GM23338 (cell line): ENCODE data around the gene CCDC167. TPM values are rescaled to one million over a fixed set of nuclear protein-coding genes. Genes with fewer than 3 reads are reported as not detected.

Source experiments
- ATAC-seq: fragments of 200-7000 bp; cut with Tn5 transposase; 3 replicates; pipeline ENCODE4 v1.9.1; 2020
- DNase-seq: peaks from one replicate; pipeline ENCODE4 v3.0.0-alpha.2; 2015; ENCODE audit warnings: low spot score
- H2AFZ ChIP-seq: fragments of 200-600 bp; sonication (generic); 2 replicates; pipeline ENCODE4 v1.8.0; 2016; ENCODE audit warnings: antibody characterized with exemption, mild to moderate bottlenecking, moderate library complexity
- H3F3A ChIP-seq: fragments of 200-600 bp; sonication (generic); replicated peaks from 2 replicates; pipeline ENCODE4 v1.8.0; 2017; ENCODE audit warnings: antibody characterized with exemption, mixed run types, low read depth
- H3K27ac ChIP-seq: fragments of 200-600 bp; sonication (generic); 2 replicates; pipeline ENCODE4 v1.6.1; 2016; ENCODE audit warnings: low read depth
- H3K27me3 ChIP-seq: fragments of 200-600 bp; sonication (generic); 2 replicates; pipeline ENCODE4 v1.8.0; 2016; ENCODE audit warnings: mild to moderate bottlenecking, mixed run types, moderate library complexity; ENCODE audit not compliant: insufficient read depth
- H3K36me3 ChIP-seq: fragments of 200-600 bp; sonication (generic); 2 replicates; pipeline ENCODE4 v1.8.0; 2016; ENCODE audit warnings: mild to moderate bottlenecking; ENCODE audit not compliant: insufficient read depth
- H3K4me1 ChIP-seq: fragments of 200-600 bp; sonication (generic); 2 replicates; pipeline ENCODE4 v1.8.0; 2016; ENCODE audit warnings: mild to moderate bottlenecking, moderate library complexity; ENCODE audit not compliant: insufficient read depth
- H3K4me2 ChIP-seq: fragments of 200-600 bp; sonication (generic); 2 replicates; pipeline ENCODE4 v1.7.1; 2017; ENCODE audit warnings: mixed run types
- H3K4me3 ChIP-seq: fragments of 200-600 bp; sonication (generic); 2 replicates; pipeline ENCODE4 v1.6.1; 2016; ENCODE audit warnings: mixed run types
- H3K79me2 ChIP-seq: fragments of 200-600 bp; sonication (generic); replicated peaks from 2 replicates; pipeline ENCODE4 v1.8.0; 2017; ENCODE audit warnings: mild to moderate bottlenecking; ENCODE audit not compliant: insufficient read depth
- H3K9me2 ChIP-seq: fragments of 200-600 bp; sonication (generic); 2 replicates; pipeline ENCODE4 v1.8.0; 2017; ENCODE audit not compliant: insufficient read depth
- H4K20me1 ChIP-seq: fragments of 200-600 bp; sonication (generic); replicated peaks from 2 replicates; pipeline ENCODE4 v1.8.0; 2017; ENCODE audit warnings: mild to moderate bottlenecking; ENCODE audit not compliant: insufficient read depth
- H3K27ac Mint-ChIP-seq: 2 replicates; pipeline ENCODE4 v1.8.0; 2020; ENCODE audit warnings: inconsistent platforms, mild to moderate bottlenecking, moderate library complexity, mixed read lengths
- H3K27me3 Mint-ChIP-seq: 3 replicates; pipeline ENCODE4 v1.8.0; 2022; ENCODE audit warnings: low read depth, mild to moderate bottlenecking, moderate library complexity, mixed read lengths, inconsistent platforms; ENCODE audit not compliant: insufficient read depth, poor library complexity
- H3K36me3 Mint-ChIP-seq: 3 replicates; pipeline ENCODE4 v1.8.0; 2021; ENCODE audit warnings: low read depth, mild to moderate bottlenecking, inconsistent platforms, moderate library complexity, mixed read lengths
- H3K4me1 Mint-ChIP-seq: 3 replicates; pipeline ENCODE4 v1.8.0; 2020; ENCODE audit warnings: mild to moderate bottlenecking, inconsistent platforms, mixed read lengths
- H3K4me3 Mint-ChIP-seq: 3 replicates; pipeline ENCODE4 v1.8.0; 2021; ENCODE audit warnings: moderate library complexity, mild to moderate bottlenecking, inconsistent platforms, mixed read lengths
- H3K9me3 Mint-ChIP-seq: 3 replicates; pipeline ENCODE4 v1.8.0; 2020; ENCODE audit warnings: moderate library complexity, mild to moderate bottlenecking, inconsistent platforms, mixed read lengths
- CREB1 ChIP-seq: fragments of 250-450 bp; sonication (Bioruptor Pico); IDR thresholded peaks from 2 replicates; pipeline ENCODE4 v1.5.0; 2020; ENCODE audit warnings: low read depth, mild to moderate bottlenecking, moderate library complexity
- CTCF ChIP-seq, 2 experiments: fragments of 200-600 bp in 1 of 2; sonication (generic) in 1 of 2; conservative IDR thresholded peaks; 2 replicates each; pipeline versions ENCODE4 v1.5.1 to v1.6.1; 2016 to 2017; ENCODE audit warnings: antibody characterized with exemption in 2 of 2, low read depth in 2 of 2, mild to moderate bottlenecking in 2 of 2, moderate library complexity in 1 of 2
- ETS1 ChIP-seq: IDR thresholded peaks from 2 replicates; pipeline ENCODE4 v1.6.1; 2016; ENCODE audit warnings: antibody characterized with exemption
- EZH2 ChIP-seq: fragments of 200-600 bp; sonication (generic); IDR thresholded peaks from one replicate; pipeline ENCODE4 v1.8.0; 2017; ENCODE audit warnings: antibody characterized with exemption, mild to moderate bottlenecking, low read depth; ENCODE audit not compliant: unreplicated experiment
- EZH2phosphoT487 ChIP-seq: fragments of 200-600 bp; sonication (generic); IDR thresholded peaks from one replicate; pipeline ENCODE4 v1.8.1; 2018; ENCODE audit warnings: antibody characterized with exemption; ENCODE audit not compliant: unreplicated experiment
- JUNB ChIP-seq: IDR thresholded peaks from one replicate; pipeline ENCODE4 v1.6.1; 2016; ENCODE audit warnings: antibody characterized with exemption; ENCODE audit not compliant: unreplicated experiment
- NANOG ChIP-seq: IDR thresholded peaks from 2 replicates; pipeline ENCODE4 v1.6.1; 2016; ENCODE audit warnings: antibody characterized with exemption, borderline replicate concordance
- POLR2AphosphoS5 ChIP-seq: IDR thresholded peaks from 2 replicates; pipeline ENCODE4 v1.6.1; 2016; ENCODE audit warnings: antibody characterized with exemption, low read depth
- REST ChIP-seq: IDR thresholded peaks from one replicate; pipeline ENCODE4 v1.6.1; 2018; ENCODE audit warnings: antibody characterized with exemption; ENCODE audit not compliant: unreplicated experiment
- STAT1 ChIP-seq: IDR thresholded peaks from one replicate; pipeline ENCODE4 v1.6.1; 2016; ENCODE audit warnings: antibody characterized with exemption; ENCODE audit not compliant: unreplicated experiment
- ZNF114 ChIP-seq: fragments of 250-450 bp; sonication (Bioruptor Pico); IDR thresholded peaks from 2 replicates; pipeline ENCODE4 v1.5.0; 2020; ENCODE audit warnings: mild to moderate bottlenecking, moderate library complexity
- ZNF331 ChIP-seq: fragments of 250-450 bp; sonication (Bioruptor Pico); IDR thresholded peaks from 2 replicates; pipeline ENCODE4 v1.5.0; 2020; ENCODE audit warnings: low read depth, mild to moderate bottlenecking, moderate library complexity
- polyA plus RNA-seq: library from polyadenylated mRNA; unstranded; fragments of >200 nt; fragmentation: Nextera tagmentation; extraction: Ambion mirVana; gene quantifications from 2 replicates; pipeline ENCODE4 v1.2.1, GENCODE V29; 2016
- total RNA-seq: library from RNA; depleted of rRNA; stranded (reverse); fragments of >200 nt; shearing (Covaris generic); gene quantifications from 2 replicates; pipeline ENCODE4 v1.2.3, GENCODE V29; 2014
- TF ChIP-seq, protein P1 (sequence below): fragments of 250-450 bp; sonication (Bioruptor Pico); IDR thresholded peaks from 2 replicates; pipeline ENCODE4 v1.5.0; 2020; ENCODE audit warnings: mild to moderate bottlenecking, moderate library complexity

The CCDC167 gene
- total and polyA plus RNA-seq, 2 experiments from 2014 or later = 17.6 to 21.4 TPM

DNA sequence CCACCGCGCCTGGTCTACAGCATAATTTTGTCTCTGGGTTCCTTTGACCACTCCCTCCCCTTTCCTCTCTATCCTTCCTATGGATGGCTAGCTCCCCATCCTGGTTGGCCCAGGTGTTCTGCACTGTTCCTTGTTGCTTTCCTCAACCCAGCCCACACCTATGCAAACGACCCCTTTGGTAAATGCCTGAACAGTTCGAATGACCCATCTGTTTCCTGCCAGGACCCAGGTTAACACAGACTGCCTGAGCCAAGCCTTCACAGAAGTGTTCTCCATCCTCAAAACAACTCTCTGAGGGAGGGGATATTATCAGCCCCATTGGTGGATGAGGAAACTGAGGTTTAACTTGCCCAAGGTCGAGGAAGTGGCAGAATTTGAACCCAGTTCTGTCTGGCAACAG is 44.8 kb upstream of the CCDC167 start:
- H3K36me3 Mint-ChIP-seq = no peaks in the 10 kb centered on the region
- H3F3A ChIP-seq = no peaks in the 10 kb centered on the region; the same call in 1 of the 2 replicates
- no peaks in the 10 kb centered on the region for H3K79me2 ChIP-seq
- no peaks in the 10 kb centered on the region for H3K27me3 ChIP-seq
- peaks cover 13% of the 10 kb centered on the region for H3K4me1 Mint-ChIP-seq
- H3K9me3 Mint-ChIP-seq = no peaks in the 10 kb centered on the region
- H3K4me3 ChIP-seq = no peak overlapping the region
- H3K4me1 ChIP-seq = no peaks in the 10 kb centered on the region; the same call in 1 of the 2 replicates
- ATAC-seq (no peak), DNase-seq (no peak)
- no peaks in the 10 kb centered on the region for H3K9me2 ChIP-seq
- H3K4me3 Mint-ChIP-seq = no peak overlapping the region
- peaks cover 14% of the 10 kb centered on the region for H3K27me3 Mint-ChIP-seq
- H3K27ac Mint-ChIP-seq = no peak overlapping the region
- H3K4me2 ChIP-seq = no peak overlapping the region
- TF ChIP-seq ZNF331 (CRISPR knock-in tag) (no peak), POLR2AphosphoS5 (no peak), ETS1 (no peak), JUNB (no peak), REST (no peak), NANOG (no peak), EZH2 (no peak), ZNF114 (CRISPR knock-in tag) (no peak), STAT1 (no peak), EZH2phosphoT487 (no peak), CREB1 (CRISPR knock-in tag) (no peak), CTCF (conservative IDR thresholded peaks at IDR 0.05; ENCODE audit: low read depth in 2 of 2) (no peak)
- TF ChIP-seq, protein P1, sequence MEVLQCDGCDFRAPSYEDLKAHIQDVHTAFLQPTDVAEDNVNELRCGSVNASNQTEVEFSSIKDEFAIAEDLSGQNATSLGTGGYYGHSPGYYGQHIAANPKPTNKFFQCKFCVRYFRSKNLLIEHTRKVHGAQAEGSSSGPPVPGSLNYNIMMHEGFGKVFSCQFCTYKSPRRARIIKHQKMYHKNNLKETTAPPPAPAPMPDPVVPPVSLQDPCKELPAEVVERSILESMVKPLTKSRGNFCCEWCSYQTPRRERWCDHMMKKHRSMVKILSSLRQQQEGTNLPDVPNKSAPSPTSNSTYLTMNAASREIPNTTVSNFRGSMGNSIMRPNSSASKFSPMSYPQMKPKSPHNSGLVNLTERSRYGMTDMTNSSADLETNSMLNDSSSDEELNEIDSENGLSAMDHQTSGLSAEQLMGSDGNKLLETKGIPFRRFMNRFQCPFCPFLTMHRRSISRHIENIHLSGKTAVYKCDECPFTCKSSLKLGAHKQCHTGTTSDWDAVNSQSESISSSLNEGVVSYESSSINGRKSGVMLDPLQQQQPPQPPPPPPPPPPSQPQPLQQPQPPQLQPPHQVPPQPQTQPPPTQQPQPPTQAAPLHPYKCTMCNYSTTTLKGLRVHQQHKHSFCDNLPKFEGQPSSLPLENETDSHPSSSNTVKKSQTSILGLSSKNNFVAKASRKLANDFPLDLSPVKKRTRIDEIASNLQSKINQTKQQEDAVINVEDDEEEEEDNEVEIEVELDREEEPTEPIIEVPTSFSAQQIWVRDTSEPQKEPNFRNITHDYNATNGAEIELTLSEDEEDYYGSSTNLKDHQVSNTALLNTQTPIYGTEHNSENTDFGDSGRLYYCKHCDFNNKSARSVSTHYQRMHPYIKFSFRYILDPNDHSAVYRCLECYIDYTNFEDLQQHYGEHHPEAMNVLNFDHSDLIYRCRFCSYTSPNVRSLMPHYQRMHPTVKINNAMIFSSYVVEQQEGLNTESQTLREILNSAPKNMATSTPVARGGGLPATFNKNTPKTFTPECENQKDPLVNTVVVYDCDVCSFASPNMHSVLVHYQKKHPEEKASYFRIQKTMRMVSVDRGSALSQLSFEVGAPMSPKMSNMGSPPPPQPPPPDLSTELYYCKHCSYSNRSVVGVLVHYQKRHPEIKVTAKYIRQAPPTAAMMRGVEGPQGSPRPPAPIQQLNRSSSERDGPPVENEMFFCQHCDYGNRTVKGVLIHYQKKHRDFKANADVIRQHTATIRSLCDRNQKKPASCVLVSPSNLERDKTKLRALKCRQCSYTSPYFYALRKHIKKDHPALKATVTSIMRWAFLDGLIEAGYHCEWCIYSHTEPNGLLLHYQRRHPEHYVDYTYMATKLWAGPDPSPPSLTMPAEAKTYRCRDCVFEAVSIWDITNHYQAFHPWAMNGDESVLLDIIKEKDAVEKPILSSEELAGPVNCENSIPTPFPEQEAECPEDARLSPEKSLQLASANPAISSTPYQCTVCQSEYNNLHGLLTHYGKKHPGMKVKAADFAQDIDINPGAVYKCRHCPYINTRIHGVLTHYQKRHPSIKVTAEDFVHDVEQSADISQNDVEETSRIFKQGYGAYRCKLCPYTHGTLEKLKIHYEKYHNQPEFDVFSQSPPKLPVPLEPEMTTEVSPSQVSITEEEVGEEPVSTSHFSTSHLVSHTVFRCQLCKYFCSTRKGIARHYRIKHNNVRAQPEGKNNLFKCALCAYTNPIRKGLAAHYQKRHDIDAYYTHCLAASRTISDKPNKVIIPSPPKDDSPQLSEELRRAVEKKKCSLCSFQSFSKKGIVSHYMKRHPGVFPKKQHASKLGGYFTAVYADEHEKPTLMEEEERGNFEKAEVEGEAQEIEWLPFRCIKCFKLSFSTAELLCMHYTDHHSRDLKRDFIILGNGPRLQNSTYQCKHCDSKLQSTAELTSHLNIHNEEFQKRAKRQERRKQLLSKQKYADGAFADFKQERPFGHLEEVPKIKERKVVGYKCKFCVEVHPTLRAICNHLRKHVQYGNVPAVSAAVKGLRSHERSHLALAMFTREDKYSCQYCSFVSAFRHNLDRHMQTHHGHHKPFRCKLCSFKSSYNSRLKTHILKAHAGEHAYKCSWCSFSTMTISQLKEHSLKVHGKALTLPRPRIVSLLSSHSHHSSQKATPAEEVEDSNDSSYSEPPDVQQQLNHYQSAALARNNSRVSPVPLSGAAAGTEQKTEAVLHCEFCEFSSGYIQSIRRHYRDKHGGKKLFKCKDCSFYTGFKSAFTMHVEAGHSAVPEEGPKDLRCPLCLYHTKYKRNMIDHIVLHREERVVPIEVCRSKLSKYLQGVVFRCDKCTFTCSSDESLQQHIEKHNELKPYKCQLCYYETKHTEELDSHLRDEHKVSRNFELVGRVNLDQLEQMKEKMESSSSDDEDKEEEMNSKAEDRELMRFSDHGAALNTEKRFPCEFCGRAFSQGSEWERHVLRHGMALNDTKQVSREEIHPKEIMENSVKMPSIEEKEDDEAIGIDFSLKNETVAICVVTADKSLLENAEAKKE (CRISPR knock-in tag) = no peak
- no peak overlapping the region for H3K27ac ChIP-seq
- no peaks in the 10 kb centered on the region for H4K20me1 ChIP-seq
- no peaks in the 10 kb centered on the region for H3K36me3 ChIP-seq
- no peak overlapping the region for H2AFZ ChIP-seq
